Mesendoderm (in vitro differentiated cells): Measurements from ENCODE around the gene HID1.

Source experiments
- DNase-seq: peaks from one replicate; pipeline ENCODE4 v3.0.0; 2013
- H2AK5ac ChIP-seq: 2 replicates; pipeline ENCODE4 v1.6.1; 2013; ENCODE audit warnings: low read length, inconsistent platforms
- H2BK120ac ChIP-seq: 2 replicates; pipeline ENCODE4 v1.6.1; 2013; ENCODE audit warnings: low read depth, mild to moderate bottlenecking, low read length, moderate library complexity, mixed read lengths
- H2BK15ac ChIP-seq: replicated peaks from 2 replicates; pipeline ENCODE4 v1.6.1; 2013; ENCODE audit warnings: low read depth, mild to moderate bottlenecking, moderate library complexity
- H2BK5ac ChIP-seq: 2 replicates; pipeline ENCODE4 v1.6.1; 2013; ENCODE audit warnings: low read length, inconsistent platforms
- H3K18ac ChIP-seq: 2 replicates; pipeline ENCODE4 v1.6.1; 2013; ENCODE audit warnings: mild to moderate bottlenecking, low read length, mixed read lengths
- H3K23ac ChIP-seq: one replicate; pipeline ENCODE4 v1.6.1; 2013; ENCODE audit warnings: low read length
- H3K27ac ChIP-seq: 2 replicates; pipeline ENCODE4 v1.5.1; 2013; ENCODE audit warnings: low read depth, mild to moderate bottlenecking, inconsistent platforms, low read length, moderate library complexity
- H3K27me3 ChIP-seq: 2 replicates; pipeline ENCODE4 v1.6.1; 2013; ENCODE audit warnings: low read length, control low read depth, mild to moderate bottlenecking, inconsistent platforms; ENCODE audit not compliant: insufficient read depth, poor library complexity
- H3K36me3 ChIP-seq: 2 replicates; pipeline ENCODE4 v1.6.1; 2013; ENCODE audit warnings: low read length, inconsistent platforms; ENCODE audit not compliant: control insufficient read depth, insufficient read depth
- H3K4ac ChIP-seq: one replicate; pipeline ENCODE4 v1.6.1; 2013; ENCODE audit warnings: low read depth, mild to moderate bottlenecking, low read length, moderate library complexity
- H3K4me1 ChIP-seq: 2 replicates; pipeline ENCODE4 v1.6.1; 2013; ENCODE audit warnings: low read depth, low read length, inconsistent platforms; ENCODE audit not compliant: control insufficient read depth
- H3K4me2 ChIP-seq: 2 replicates; pipeline ENCODE4 v1.6.1; 2013; ENCODE audit warnings: low read length
- H3K4me3 ChIP-seq: 2 replicates; pipeline ENCODE4 v1.5.1; 2013; ENCODE audit warnings: mild to moderate bottlenecking, low read length
- H3K56ac ChIP-seq: one replicate; pipeline ENCODE4 v1.6.1; 2013; ENCODE audit warnings: low read length
- H3K79me1 ChIP-seq: 2 replicates; pipeline ENCODE4 v1.6.1; 2013; ENCODE audit warnings: low read length, inconsistent platforms
- H3K79me2 ChIP-seq: 2 replicates; pipeline ENCODE4 v1.6.1; 2013; ENCODE audit warnings: mild to moderate bottlenecking, low read length; ENCODE audit not compliant: control insufficient read depth, insufficient read depth
- H3K9ac ChIP-seq: 2 replicates; pipeline ENCODE4 v1.6.1; 2013; ENCODE audit warnings: low read length, inconsistent platforms
- H4K5ac ChIP-seq: one replicate; pipeline ENCODE4 v1.6.1; 2013; ENCODE audit warnings: low read length
- H4K8ac ChIP-seq: one replicate; pipeline ENCODE4 v1.6.1; 2013; ENCODE audit warnings: low read depth, mild to moderate bottlenecking, control low read depth, low read length, moderate library complexity
- WGBS: extraction: QIAGEN DNeasy Blood & Tissue Kit; methylation state at CpG from one replicate; pipeline ENCODE4 v1.1.7; 2013; ENCODE audit warnings: low lambda C conversion rate, missing lambda C conversion rate; ENCODE audit not compliant: insufficient coverage; ENCODE audit errors: extremely low coverage; 5-methylcytosine and 5-hydroxymethylcytosine counted together

The HID1 gene

DNA sequence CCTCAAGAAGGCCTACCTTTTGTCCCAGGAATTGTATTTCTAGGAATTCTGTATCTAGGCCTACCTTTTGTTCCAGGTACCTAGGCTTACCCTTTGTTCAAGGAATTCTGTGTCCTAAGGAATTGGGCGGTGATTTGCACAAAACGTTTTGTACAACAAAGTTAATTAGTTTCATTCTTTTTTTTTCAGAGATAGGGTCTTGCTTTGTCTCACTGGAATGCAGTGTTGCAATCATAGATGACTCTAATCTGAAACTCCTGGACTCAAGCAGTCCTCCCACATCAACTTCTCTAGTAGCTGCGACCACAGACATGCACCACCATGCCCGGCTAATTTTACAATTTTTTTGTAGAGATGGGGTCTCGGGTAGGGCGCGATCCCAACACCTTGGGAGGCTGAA lies 21.9 kb upstream of the HID1 start:
- H2AK5ac ChIP-seq, result no peak overlapping the region
- no peak overlapping the region for H3K4ac ChIP-seq
- H3K4me1 ChIP-seq, result no peaks in the 10 kb centered on the region
- H3K4me2 ChIP-seq, result no peak overlapping the region
- H3K4me3 ChIP-seq, result no peak overlapping the region
- H3K27ac ChIP-seq, result no peak overlapping the region
- peaks cover 9% of the 10 kb centered on the region for H3K79me2 ChIP-seq
- H3K23ac ChIP-seq, result no peak overlapping the region
- H3K9ac ChIP-seq, result no peak overlapping the region
- no peaks in the 10 kb centered on the region for H3K27me3 ChIP-seq
- H3K36me3 ChIP-seq, result peaks cover 2% of the 10 kb centered on the region
- H3K56ac ChIP-seq, result no peak overlapping the region
- H2BK15ac ChIP-seq, result no peak overlapping the region
- no peak overlapping the region for H2BK5ac ChIP-seq
- H4K8ac ChIP-seq, result no peak overlapping the region
- no peak overlapping the region for H3K18ac ChIP-seq
- H2BK120ac ChIP-seq, result no peak overlapping the region
- DNase-seq, result no peak
- peaks cover 22% of the 10 kb centered on the region for H3K79me1 ChIP-seq
- no peak overlapping the region for H4K5ac ChIP-seq
- no CpG with 5 or more reads among the region's 7 CpGs for WGBS

DNA sequence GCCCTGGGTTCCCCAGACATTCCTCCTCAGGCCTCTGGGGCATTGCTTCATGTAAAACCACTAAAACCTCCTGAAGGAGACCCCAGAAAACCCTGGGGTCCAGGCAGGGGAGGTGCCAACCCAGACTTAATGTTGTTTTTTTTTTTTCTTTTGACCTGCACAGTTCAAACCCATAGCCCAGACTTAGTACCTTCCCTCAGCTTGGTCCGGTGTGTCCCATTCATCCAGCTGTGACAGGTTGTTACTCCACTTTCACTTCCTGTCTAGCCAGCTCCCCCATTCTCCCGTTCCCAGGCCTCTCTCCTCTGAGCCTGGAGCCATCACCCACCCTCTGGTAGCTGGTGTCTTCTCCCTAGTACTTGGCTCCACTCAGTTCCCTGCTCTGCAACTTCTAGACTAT lies 19.7 kb upstream of the HID1 start:
- no peak overlapping the region for H3K23ac ChIP-seq
- H3K36me3 ChIP-seq, result no peaks in the 10 kb centered on the region
- no peak overlapping the region for H3K56ac ChIP-seq
- no peak overlapping the region for H4K8ac ChIP-seq
- peaks cover 24% of the 10 kb centered on the region for H3K79me1 ChIP-seq
- no peaks in the 10 kb centered on the region for H3K27me3 ChIP-seq
- no peak overlapping the region for H4K5ac ChIP-seq
- peaks cover 19% of the 10 kb centered on the region for H3K79me2 ChIP-seq
- no peak overlapping the region for H3K4me3 ChIP-seq
- no peak overlapping the region for H2BK15ac ChIP-seq
- no peak overlapping the region for H3K9ac ChIP-seq
- no peak overlapping the region for H2BK120ac ChIP-seq
- H3K4ac ChIP-seq, result no peak overlapping the region
- H2BK5ac ChIP-seq, result no peak overlapping the region
- no peak overlapping the region for H3K18ac ChIP-seq
- H3K27ac ChIP-seq, result no peak overlapping the region
- no peak overlapping the region for H3K4me2 ChIP-seq
- peaks cover 4% of the 10 kb centered on the region for H3K4me1 ChIP-seq
- DNase-seq, result no peak
- WGBS, result no CpG with 5 or more reads among the region's 2 CpGs
- H2AK5ac ChIP-seq, result no peak overlapping the region

DNA sequence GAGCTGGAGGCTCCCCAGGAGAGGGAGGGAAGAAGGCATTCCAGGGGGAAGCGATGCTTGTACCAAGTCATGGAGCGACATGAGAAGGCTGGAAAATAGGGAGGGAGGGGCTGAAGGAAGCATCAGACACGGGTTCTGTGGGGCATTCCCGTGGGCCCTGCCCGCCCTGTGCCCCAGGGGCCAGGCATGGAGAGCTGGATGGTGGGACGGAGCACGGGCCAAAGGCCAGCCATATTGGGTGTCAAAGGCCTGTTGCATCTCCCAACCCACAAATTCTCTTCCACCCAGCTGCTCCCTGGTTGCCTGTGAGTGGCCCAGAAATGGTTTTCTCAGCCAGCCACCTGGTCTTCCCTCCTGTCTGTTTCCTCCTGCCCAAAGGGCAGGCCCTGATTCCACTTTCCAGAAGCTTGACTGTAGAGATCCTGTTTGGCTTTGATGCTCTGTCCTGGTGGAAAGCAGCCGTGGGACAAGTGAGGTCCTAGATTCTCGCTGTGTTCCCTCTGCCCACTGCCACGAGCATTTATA lies 18.1 kb upstream of the HID1 start:
- Histone ChIP-seq H4K8ac (no peak overlapping the region), H2AK5ac (no peak overlapping the region), H2BK15ac (no peak overlapping the region), H3K27me3 (no peaks in the 10 kb centered on the region), H3K4me1 (peaks cover 6% of the 10 kb centered on the region), H3K27ac (no peak overlapping the region), H3K56ac (no peak overlapping the region), H4K5ac (no peak overlapping the region), H3K23ac (no peak overlapping the region), H3K4me3 (no peak overlapping the region), H3K79me1 (peaks cover 24% of the 10 kb centered on the region), H3K9ac (no peak overlapping the region), H2BK120ac (no peak overlapping the region), H3K4me2 (no peak overlapping the region), H3K79me2 (peaks cover 19% of the 10 kb centered on the region), H2BK5ac (no peak overlapping the region), H3K4ac (no peak overlapping the region), H3K36me3 (no peaks in the 10 kb centered on the region), H3K18ac (no peak overlapping the region)
- DNase-seq, result no peak
- WGBS, result no CpG with 5 or more reads among the region's 10 CpGs

DNA sequence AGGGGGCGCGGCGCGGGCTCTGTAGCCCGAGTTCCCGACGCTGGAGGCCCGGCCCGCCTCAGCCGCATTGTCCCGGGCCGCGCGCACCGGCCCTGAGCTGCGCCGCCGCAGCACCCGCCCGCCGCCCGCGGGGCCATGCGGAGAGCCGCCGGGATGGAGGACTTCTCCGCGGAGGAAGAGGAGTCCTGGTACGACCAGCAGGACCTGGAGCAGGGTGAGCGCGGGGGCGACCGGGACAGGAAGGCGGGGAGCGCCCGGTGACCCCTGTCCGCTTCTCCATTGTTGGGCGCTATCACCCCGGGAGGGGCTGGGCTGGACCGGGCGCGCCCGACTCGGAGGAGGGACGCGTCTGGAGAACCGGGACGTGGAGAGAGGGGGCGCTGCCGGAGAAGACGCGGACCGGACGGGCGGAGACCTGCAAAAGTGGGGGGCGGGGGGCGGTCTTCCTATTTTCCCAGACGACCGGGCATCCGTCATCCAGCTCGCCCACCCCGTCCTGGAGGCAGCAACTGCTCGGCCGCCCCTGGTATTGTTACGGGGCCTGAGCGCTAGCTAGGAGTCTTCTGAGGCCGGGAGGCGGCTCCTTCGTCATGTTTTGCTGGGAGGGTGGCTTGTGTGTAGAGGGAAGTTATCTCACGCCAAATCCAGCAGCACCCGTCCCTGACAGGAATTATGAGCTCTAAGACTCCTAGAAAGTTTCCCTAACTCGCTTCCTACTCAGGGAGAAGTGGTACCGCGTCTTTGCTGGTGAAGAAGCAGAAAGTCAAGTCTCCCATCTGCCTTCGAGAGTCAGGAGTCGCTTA lies 15.6 kb upstream of the HID1 start:
- Histone ChIP-seq H3K23ac (peak overlapping the region; percentile 17), H2BK5ac (no peak overlapping the region), H2BK120ac (peak overlapping the region; percentile 39), H2AK5ac (no peak overlapping the region), H3K4me2 (peak overlapping the region; percentile 54), H4K5ac (no peak overlapping the region), H4K8ac (no peak overlapping the region), H3K36me3 (no peaks in the 10 kb centered on the region), H3K79me2 (peaks cover 19% of the 10 kb centered on the region), H3K4ac (peak overlapping the region; percentile 61), H3K27me3 (no peaks in the 10 kb centered on the region), H3K56ac (peak overlapping the region; percentile 86), H2BK15ac (no peak overlapping the region), H3K18ac (peak overlapping the region; percentile 91), H3K4me3 (peak overlapping the region; percentile 64), H3K4me1 (peaks cover 6% of the 10 kb centered on the region), H3K9ac (peak overlapping the region; percentile 73), H3K27ac (peak overlapping the region; percentile 58), H3K79me1 (peaks cover 21% of the 10 kb centered on the region)
- WGBS, result no CpG with 5 or more reads among the region's 76 CpGs
- peak; percentile 78 for DNase-seq

DNA sequence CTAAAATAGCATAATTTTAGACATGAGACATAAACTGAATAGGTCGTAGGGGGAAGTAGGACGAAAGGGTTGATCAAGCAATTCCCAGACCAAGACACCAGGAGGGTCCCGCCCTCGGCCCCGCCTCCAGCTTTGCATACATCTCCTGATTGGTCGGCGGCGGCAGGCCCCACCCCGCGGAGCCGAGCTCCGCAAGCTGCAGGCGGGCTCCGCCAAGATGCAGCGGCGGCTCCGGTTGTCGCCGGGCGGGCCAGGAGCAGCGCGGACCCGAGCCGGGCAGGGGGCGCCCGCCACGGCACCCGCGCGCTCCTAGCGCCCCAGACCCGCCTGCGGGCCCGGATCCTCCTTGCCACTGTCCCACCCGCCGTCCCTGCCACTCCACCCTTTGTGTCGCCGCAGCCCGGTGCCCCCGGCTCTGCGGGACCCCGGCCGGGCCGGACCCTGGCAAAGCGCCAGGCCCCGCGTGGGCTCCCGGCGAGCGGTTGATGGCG lies 14.9 kb upstream of the HID1 start, which contains the start of gene CDR2L:
TSS of gene CDR2L (plus strand) at position 215 of the 491 bp plus-strand sequence. CDS start 412 bp downstream, outside the sequence.
- H2BK5ac ChIP-seq, result no peak within 1 kb of the TSS
- peak within 1 kb of the TSS; percentile 91 for H3K18ac ChIP-seq
- no peaks in the 10 kb centered on the region for H3K27me3 ChIP-seq
- peak within 1 kb of the TSS; percentile 86 for H3K56ac ChIP-seq
- peak within 1 kb of the TSS; percentile 17 for H3K23ac ChIP-seq
- WGBS, result no CpG with 5 or more reads among the region's 51 CpGs
- peak within 1 kb of the TSS; percentile 61 for H3K4ac ChIP-seq
- DNase-seq, result peak; percentile 97
- peaks cover 6% of the 10 kb centered on the region for H3K4me1 ChIP-seq
- peak within 1 kb of the TSS; percentile 64 for H3K4me3 ChIP-seq
- H3K79me2 ChIP-seq, result peaks cover 19% of the 10 kb centered on the region
- H2BK15ac ChIP-seq, result no peak within 1 kb of the TSS
- H3K27ac ChIP-seq, result peak within 1 kb of the TSS; percentile 58
- H2BK120ac ChIP-seq, result peak within 1 kb of the TSS; percentile 39
- H4K5ac ChIP-seq, result no peak within 1 kb of the TSS
- no peaks in the 10 kb centered on the region for H3K36me3 ChIP-seq
- H2AK5ac ChIP-seq, result no peak within 1 kb of the TSS
- peak within 1 kb of the TSS; percentile 83 for H3K4me2 ChIP-seq
- H4K8ac ChIP-seq, result no peak within 1 kb of the TSS
- peaks cover 18% of the 10 kb centered on the region for H3K79me1 ChIP-seq
- H3K9ac ChIP-seq, result peak within 1 kb of the TSS; percentile 73
